Esophagus squamous epithelium (tissue), 4 donors: ENCODE results near the gene CASKIN1.

Experiments
- CTCF ChIP-seq, 6 experiments: fragments of 450-650 bp in 4 of 6; fragments of 200-600 bp in 2 of 6; sonication (generic) in 2 of 6; IDR thresholded peaks; one replicate each; pipeline ENCODE4 v1.5.1; 2016 to 2019; ENCODE audit warnings: antibody characterized with exemption in 6 of 6, mild to moderate bottlenecking in 4 of 6, moderate library complexity in 4 of 6
- POLR2A ChIP-seq, 4 donors: fragments of 450-650 bp; IDR thresholded peaks; one replicate each; pipeline ENCODE4 v1.6.1; 2017; ENCODE audit warnings: antibody characterized with exemption in 4 of 4, mild to moderate bottlenecking in 4 of 4, moderate library complexity in 3 of 4

- TF ChIP-seq POLR2A (IDR thresholded peaks at IDR 0.05) (no peak), CTCF (IDR thresholded peaks at IDR 0.05) (no peak)
Observed at GRCh38 chr16:2142942-2143877, 53.2 kb downstream of the CASKIN1 start.
